Stomach smooth muscle (tissue), 2 donors: Measurements from ENCODE around the gene CBX4.

ENCODE experiments used
- H3K27ac ChIP-seq: one replicate; pipeline ENCODE4 v1.7.0; 2013; ENCODE audit warnings: mild to moderate bottlenecking, low read length, inconsistent platforms
- H3K27me3 ChIP-seq, 2 donors: one replicate each; pipeline ENCODE4 v1.7.0; 2013; ENCODE audit warnings: low read length in 2 of 2; ENCODE audit not compliant: insufficient read depth in 2 of 2, control insufficient read depth in 1 of 2
- H3K36me3 ChIP-seq, 2 donors: one replicate each; pipeline ENCODE4 v1.7.0; 2013; ENCODE audit warnings: low read length in 2 of 2; ENCODE audit not compliant: control insufficient read depth in 2 of 2, insufficient read depth in 2 of 2
- H3K4me1 ChIP-seq: one replicate; pipeline ENCODE4 v1.7.0; 2013; ENCODE audit warnings: low read length; ENCODE audit not compliant: control insufficient read depth, insufficient read depth
- H3K4me3 ChIP-seq, 2 donors: one replicate each; pipeline ENCODE4 v1.7.0; 2013; ENCODE audit warnings: low read length in 2 of 2
- H3K9ac ChIP-seq, 2 donors: one replicate each; pipeline ENCODE4 v1.7.0; 2013; ENCODE audit warnings: low read length in 2 of 2, mild to moderate bottlenecking in 1 of 2
- H3K9me3 ChIP-seq, 2 donors: one replicate each; pipeline ENCODE4 v1.7.0; 2013; ENCODE audit warnings: low read length in 2 of 2; ENCODE audit not compliant: control insufficient read depth in 2 of 2
- donor health status: healthy.
- donor health status: Pancreatic carcinoma.

The CBX4 gene

DNA sequence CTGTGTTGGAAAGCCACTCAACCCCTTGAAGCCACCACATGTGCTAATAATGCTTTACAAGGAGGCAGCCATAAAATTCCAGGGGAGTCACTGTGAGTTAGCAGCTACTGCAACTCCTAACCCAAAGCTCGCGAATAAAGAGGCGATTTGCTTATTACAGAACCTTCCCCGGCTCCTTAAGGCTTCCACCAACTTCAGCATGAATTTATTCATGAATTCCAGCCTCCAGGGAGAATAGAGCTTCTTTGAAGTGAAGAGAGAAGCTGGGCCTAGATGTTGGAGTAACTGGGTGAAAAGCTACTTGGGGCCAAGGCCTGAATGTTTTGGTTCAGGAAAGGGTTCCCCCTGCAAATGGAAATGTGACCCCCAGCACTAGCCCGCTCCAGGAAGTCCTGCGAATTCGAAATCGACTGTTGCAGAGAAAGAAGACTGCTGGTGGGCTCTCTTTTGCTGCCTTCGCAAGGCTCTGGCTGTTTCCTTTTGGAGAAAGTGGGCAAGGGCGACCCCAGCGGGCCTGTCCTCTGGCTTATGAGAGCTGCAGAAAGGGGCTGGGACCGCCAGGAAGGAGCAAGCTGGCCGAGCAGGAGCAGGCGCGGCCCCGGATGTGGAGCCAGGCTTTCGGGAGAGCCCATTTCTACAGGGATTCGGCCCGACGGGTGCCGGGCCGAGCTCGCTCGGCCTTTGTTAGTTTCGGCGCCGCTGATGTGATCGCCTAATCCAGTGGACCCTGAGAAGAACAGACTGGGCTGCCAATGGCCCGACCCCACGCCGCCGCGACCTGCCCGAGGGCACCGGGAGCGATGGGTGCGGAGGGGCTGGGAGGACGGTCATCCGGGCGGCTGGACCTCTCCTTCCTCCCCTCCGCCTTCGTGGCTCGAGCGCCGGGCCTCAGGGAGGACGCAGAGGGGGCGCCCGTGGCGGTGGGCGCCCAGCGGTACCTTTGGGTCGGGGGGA is 50.0 kb downstream of the CBX4 start:
- H3K27me3 ChIP-seq: peaks cover 58 to 73% of the 10 kb centered on the region in 2 donors
- no peak overlapping the region for H3K9ac ChIP-seq
- H3K27ac ChIP-seq: no peak overlapping the region
- no peaks in the 10 kb centered on the region for H3K9me3 ChIP-seq
- H3K4me1 ChIP-seq: peaks cover 21% of the 10 kb centered on the region
- no peaks in the 10 kb centered on the region for H3K36me3 ChIP-seq
- H3K4me3 ChIP-seq: no peak overlapping the region

DNA sequence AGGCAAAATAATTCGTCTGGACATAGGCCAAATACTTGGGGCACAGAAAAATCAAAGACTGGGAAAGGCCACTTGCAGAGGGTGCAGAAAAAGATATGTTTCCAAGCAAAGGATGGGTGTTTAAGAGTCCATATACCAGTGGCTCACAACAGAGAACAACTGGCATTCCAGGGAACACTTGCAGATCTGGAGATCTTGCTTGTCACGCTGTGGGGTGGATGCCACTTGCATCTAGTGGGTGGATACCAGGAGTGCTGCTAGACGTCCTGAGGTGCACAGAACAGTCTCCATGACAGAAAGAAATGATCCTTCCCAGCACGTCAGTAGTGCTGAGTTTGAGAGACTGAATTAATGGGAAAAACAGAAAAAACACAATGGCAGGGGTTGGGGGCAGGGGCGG is 50.8 kb downstream of the CBX4 start:
- peaks cover 15% of the 10 kb centered on the region for H3K4me1 ChIP-seq
- H3K4me3 ChIP-seq: no peak overlapping the region
- H3K27ac ChIP-seq: no peak overlapping the region
- H3K36me3 ChIP-seq: no peaks in the 10 kb centered on the region
- H3K9me3 ChIP-seq: no peaks in the 10 kb centered on the region
- H3K27me3 ChIP-seq: peaks cover 57 to 78% of the 10 kb centered on the region in 2 donors
- no peak overlapping the region for H3K9ac ChIP-seq

DNA sequence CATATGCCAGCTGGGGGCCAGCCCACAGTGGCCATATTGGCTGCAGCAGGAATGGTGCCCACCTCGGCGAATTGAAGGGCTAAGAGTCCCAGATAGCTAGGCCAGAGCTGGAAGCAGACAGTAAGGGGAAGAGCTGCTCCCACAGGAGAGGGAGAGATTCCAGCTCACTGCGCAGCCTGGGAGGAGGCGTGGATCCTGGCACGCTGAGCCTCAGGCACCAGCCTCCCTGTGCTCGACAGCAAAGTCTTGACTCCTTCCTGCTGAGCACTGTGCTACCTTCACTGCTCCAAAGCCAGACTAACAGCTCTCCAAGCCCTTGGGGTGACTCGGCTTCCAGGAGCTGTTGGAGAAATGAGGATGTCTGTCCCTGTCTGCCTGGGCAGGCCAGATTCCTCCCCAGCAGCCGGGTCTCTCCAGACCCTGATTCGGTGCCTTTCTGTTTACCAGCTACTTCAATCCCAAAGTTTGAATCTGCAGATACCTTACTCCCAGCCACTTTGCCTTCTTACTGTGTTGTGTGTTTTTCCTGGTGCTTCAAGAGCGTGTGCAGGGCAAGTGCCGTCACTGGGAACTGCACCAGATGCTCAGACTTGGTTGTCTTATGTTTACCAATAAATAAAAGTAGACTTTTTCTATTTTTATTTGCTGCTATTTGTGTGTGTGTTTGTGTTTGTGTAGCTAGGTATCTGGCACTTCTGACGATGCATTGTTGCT is 52.2 kb downstream of the CBX4 start:
- Histone ChIP-seq H3K4me1 (peaks cover 10% of the 10 kb centered on the region), H3K27me3 (peaks cover 53 to 71% of the 10 kb centered on the region in 2 donors), H3K4me3 (no peak overlapping the region), H3K36me3 (no peaks in the 10 kb centered on the region), H3K9me3 (no peaks in the 10 kb centered on the region), H3K27ac (no peak overlapping the region), H3K9ac (no peak overlapping the region)

DNA sequence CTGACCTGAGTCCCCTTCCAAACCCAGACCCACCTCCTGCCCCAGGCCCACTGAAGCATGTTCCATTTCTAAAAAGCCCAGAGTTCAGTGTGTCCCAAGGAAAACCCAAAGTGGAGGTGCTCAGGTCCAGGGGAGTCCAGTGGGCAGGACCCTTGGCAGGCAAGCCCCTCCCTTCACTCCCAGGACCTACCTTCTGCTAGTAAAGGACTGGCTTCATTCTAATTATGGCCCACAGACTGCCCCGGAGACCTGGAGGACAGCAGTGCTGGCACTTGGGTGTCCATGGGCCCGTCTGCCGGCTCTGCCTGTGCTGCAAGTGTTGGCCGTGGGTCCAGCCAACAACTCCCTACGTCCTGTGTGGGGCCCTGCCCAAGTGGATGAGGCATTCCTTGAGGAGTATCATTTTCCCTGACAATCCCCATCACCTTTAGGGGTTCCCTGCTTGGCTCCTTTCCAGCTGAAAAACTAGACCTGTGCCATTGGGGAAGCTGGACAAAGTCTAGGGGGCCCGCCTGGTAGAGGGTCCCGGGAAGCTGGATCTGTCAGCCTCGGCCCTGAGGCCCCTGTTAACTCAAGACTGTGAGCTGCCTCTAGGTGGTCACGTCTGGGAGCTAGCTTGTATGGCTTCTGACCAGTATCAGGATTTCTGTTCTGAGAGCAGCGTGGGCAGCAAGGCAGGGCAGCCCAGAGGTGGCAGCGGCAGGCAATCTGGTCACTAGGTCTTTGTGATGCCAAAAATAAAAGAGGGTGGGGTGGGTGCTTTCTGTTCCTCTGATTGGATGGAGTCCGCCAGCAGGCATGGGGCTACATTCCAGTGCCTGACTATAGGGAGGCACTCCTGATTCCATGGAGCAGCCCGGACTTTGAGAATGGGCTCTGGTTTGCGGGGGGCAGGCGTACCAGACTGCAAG is 53.1 kb downstream of the CBX4 start:
- Histone ChIP-seq H3K27me3 (peaks cover 47 to 66% of the 10 kb centered on the region in 2 donors), H3K9ac (no peak overlapping the region), H3K27ac (no peak overlapping the region), H3K4me1 (peaks cover 10% of the 10 kb centered on the region), H3K36me3 (no peaks in the 10 kb centered on the region), H3K4me3 (no peak overlapping the region), H3K9me3 (no peaks in the 10 kb centered on the region)

DNA sequence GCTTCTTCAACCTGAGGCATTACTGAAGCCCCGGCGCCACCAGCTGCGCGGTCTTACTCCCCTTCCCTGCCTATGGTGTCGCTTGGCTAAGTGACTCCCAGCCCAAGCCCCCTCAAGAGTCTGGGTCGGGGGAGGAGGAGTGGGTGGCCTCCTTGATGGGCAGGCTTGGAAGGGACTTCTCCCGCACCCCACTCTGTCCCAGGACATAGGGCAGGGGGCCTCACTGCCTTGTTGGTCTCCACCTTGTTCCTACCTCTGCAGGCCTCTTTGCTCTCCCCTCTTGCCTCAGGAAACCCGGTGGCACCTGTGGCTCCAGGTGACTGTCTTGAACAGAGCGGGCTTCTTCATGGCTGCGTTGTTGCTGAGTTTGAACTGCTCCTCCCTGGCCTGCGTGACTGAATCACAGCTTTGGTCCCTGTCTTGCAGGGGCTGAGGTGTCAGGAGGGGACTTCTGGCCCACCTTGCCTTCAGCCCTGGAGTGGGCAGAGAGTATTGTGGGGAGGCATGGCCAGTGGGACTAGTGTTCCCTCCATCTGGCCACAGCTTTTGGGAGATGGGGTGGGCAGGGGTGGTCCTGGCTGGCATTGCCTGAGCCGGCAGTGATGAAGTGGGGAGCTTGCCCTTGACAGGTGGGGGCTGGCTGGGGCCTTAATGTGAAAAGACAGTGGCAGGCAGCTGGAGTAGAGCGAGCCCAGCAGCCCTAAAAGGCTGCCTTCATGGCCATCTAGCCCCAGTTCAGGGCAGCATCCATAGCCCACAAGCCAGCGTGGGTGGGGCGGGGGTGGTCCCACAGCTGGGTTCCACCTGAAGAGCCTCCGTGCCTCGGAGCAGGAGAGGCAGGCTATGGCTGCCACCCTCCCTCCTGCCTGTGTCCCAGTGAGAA is 54.0 kb downstream of the CBX4 start:
- Histone ChIP-seq H3K4me1 (peaks cover 6% of the 10 kb centered on the region), H3K9me3 (no peaks in the 10 kb centered on the region), H3K36me3 (no peaks in the 10 kb centered on the region), H3K27ac (no peak overlapping the region), H3K27me3 (peaks cover 39 to 63% of the 10 kb centered on the region in 2 donors), H3K4me3 (no peak overlapping the region), H3K9ac (no peak overlapping the region)

DNA sequence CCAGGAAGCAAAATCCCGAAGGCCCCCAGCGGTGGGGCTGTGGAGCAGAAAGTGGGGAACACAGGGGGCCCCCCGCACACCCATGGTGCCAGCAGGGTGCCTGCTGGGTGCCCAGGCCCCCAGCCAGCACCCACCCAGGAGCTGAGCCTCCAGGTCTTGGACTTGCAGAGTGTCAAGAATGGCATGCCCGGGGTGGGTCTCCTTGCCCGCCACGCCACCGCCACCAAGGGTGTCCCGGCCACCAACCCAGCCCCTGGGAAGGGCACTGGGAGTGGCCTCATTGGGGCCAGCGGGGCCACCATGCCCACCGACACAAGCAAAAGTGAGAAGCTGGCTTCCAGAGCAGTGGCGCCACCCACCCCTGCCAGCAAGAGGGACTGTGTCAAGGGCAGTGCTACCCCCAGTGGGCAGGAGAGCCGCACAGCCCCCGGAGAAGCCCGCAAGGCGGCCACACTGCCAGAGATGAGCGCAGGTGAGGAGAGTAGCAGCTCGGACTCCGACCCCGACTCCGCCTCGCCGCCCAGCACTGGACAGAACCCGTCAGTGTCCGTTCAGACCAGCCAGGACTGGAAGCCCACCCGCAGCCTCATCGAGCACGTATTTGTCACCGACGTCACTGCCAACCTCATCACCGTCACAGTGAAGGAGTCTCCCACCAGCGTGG is 54.8 kb downstream of the CBX4 start:
- no peak overlapping the region for H3K4me3 ChIP-seq
- H3K27ac ChIP-seq: no peak overlapping the region
- H3K27me3 ChIP-seq: peaks cover 39 to 63% of the 10 kb centered on the region in 2 donors
- H3K9ac ChIP-seq: no peak overlapping the region
- H3K36me3 ChIP-seq: no peaks in the 10 kb centered on the region
- H3K9me3 ChIP-seq: no peaks in the 10 kb centered on the region
- H3K4me1 ChIP-seq: no peaks in the 10 kb centered on the region

DNA sequence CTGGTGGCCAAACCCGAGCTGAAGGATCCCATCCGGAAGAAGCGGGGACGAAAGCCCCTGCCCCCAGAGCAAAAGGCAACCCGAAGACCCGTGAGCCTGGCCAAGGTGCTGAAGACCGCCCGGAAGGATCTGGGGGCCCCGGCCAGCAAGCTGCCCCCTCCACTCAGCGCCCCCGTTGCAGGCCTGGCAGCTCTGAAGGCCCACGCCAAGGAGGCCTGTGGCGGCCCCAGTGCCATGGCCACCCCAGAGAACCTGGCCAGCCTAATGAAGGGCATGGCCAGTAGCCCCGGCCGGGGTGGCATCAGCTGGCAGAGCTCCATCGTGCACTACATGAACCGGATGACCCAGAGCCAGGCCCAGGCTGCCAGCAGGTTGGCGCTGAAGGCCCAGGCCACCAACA is 55.3 kb downstream of the CBX4 start:
- Histone ChIP-seq H3K9me3 (no peaks in the 10 kb centered on the region), H3K4me3 (no peak overlapping the region), H3K36me3 (no peaks in the 10 kb centered on the region), H3K27me3 (peaks cover 39 to 63% of the 10 kb centered on the region in 2 donors), H3K27ac (no peak overlapping the region), H3K9ac (no peak overlapping the region), H3K4me1 (peaks cover 3% of the 10 kb centered on the region)
